ENCODE measurements around the gene LRFN2. TPM values are rescaled to one million over a fixed set of nuclear protein-coding genes. Genes with fewer than 3 reads are reported as not detected.

Gene LRFN2
- total and polyA plus RNA-seq, 12 donors: not detected

DNA sequence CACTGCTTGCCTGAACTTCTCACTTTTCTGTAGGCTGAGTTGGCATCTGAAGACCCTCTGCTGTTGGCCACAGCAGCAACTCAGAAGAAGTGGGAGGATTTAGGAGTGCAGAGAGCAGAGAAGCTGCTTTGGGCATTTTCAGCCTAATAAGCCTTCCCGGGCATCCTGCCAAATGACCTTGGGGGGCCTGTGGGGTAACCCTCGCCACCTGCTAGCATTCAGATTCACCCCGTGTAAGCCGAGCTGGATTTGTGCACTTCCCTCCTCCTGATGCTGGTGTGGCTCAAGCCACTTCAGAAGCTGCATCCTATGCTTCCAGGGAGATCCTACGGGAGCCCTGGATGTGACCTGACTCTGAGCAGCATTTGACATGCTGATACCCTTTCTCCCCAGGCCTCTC is 114.8 kb downstream of the LRFN2 start:
- Histone ChIP-seq H3K4me1 (peaks cover 0 to 5% (median 0%) of the 10 kb centered on the region in 9 donors), H3K9me3 (no peaks in the 10 kb centered on the region), H3K27me3 (peaks cover 0 to 40% (median 29%) of the 10 kb centered on the region in 7 donors), H3K36me3 (no peaks in the 10 kb centered on the region), H3K4me3 (no peak overlapping the region), H3K27ac (no peak overlapping the region)
- TF ChIP-seq, protein P1, sequence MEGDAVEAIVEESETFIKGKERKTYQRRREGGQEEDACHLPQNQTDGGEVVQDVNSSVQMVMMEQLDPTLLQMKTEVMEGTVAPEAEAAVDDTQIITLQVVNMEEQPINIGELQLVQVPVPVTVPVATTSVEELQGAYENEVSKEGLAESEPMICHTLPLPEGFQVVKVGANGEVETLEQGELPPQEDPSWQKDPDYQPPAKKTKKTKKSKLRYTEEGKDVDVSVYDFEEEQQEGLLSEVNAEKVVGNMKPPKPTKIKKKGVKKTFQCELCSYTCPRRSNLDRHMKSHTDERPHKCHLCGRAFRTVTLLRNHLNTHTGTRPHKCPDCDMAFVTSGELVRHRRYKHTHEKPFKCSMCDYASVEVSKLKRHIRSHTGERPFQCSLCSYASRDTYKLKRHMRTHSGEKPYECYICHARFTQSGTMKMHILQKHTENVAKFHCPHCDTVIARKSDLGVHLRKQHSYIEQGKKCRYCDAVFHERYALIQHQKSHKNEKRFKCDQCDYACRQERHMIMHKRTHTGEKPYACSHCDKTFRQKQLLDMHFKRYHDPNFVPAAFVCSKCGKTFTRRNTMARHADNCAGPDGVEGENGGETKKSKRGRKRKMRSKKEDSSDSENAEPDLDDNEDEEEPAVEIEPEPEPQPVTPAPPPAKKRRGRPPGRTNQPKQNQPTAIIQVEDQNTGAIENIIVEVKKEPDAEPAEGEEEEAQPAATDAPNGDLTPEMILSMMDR (IDR thresholded peaks at IDR 0.05): no peak
- ATAC-seq (no peak), DNase-seq (no peak)
- 32 to 38% methylated on average over 5 of the region's 5 CpGs for WGBS, 2 donors
- intact Hi-C loops (cut with DNase I): no loop called here

DNA sequence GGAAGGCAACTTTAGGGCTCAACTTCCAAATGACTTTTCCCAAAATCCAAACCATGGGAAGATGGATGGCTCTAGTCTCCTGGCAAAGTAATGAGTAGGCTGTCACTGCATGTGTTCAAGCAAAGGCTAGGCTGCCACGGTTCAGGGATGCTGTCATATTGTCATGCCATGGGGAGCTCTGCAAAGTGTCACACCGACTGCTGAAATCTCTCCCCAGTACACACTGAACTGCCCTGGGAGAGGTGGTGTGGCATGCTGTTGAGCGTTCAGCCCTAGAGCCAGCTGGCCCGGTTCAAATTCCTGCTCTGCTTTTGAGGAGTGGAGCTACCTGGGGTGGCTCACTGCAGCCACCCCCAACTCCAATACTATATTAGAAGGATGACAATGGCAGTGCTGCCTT is 115.9 kb downstream of the LRFN2 start:
- peaks cover 0 to 42% (median 28%) of the 10 kb centered on the region in 7 donors for H3K27me3 ChIP-seq

DNA sequence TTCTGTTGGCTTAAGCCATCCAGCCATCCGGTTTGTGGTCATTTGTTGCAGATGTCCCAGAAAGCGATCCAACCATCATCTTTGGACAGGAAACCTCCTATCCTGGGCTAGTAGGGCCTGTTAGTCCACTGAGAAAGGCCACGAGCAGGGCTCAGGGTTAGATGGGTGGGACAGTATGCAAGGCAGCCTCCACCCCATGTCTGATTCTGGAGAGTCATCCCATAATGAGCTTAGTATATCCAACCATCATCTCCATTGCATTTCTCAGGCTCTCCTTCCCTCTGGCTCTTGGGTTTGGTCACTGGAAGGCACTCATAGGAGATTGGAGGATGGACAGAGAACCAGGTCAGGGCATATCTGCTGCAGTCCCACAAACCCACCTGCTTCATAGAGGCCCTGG is 117.8 kb downstream of the LRFN2 start:
- peaks cover 0 to 9% (median 0%) of the 10 kb centered on the region in 11 donors for H3K9me3 ChIP-seq
- H3K27ac ChIP-seq: no peak overlapping the region
- ATAC-seq (no peak), DNase-seq (no peak)
- 85 to 92% methylated on average over 3 of the region's 3 CpGs for WGBS, 2 donors
- H3K4me1 ChIP-seq: no peaks in the 10 kb centered on the region
- peaks cover 0 to 53% (median 37%) of the 10 kb centered on the region in 7 donors for H3K27me3 ChIP-seq
- TF ChIP-seq, protein P1 (IDR thresholded peaks at IDR 0.05): no peak
- intact Hi-C loops (cut with DNase I): no loop called here
- H3K4me3 ChIP-seq: no peak overlapping the region
- H3K36me3 ChIP-seq: no peaks in the 10 kb centered on the region

More for the DNA sequence above, 115.9 kb downstream of the LRFN2 start:
- H3K4me3 ChIP-seq: no peak overlapping the region
- no peaks in the 10 kb centered on the region for H3K4me1 ChIP-seq
- DNase-seq: no peak
- H3K27ac ChIP-seq: no peak overlapping the region
- TF ChIP-seq, protein P1 (IDR thresholded peaks at IDR 0.05): no peak
- ATAC-seq: peak in 4 of 8 donors; percentile 18 to 79 (median 54)
- 34 to 50% methylated on average over 4 of the region's 4 CpGs for WGBS, 2 donors
- intact Hi-C loops (cut with DNase I): no loop called here
- H3K9me3 ChIP-seq: no peaks in the 10 kb centered on the region
- H3K36me3 ChIP-seq: no peaks in the 10 kb centered on the region

DNA sequence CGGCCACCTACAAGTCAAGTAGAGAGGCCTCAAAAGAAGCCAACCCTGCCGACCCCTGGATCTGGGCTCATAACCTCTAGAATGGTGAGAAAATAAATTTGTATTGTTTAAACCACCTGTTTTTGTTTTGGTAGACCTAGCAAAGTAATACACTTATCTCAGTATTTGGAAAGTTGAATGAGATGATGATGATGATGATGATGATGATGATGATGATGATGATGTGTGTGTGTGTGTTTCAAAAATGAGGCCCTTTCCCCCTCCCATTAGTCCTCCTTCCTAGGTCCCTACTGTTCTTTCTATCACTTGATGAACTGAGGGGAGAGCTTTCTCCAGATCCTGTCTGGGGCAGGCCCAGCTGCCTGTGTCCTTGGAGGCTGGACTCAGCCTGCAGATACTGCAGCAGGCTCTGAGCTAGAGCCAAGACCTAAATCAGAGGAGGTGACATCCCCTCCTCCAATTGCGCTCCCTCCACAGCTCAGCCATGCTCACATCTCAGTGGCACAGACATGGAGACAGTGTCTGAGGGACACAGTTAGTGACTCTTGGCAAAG is 120.1 kb downstream of the LRFN2 start:
- intact Hi-C loops (cut with DNase I): no loop called here
- H3K4me3 ChIP-seq: no peak overlapping the region
- peaks cover 0 to 9% (median 0%) of the 10 kb centered on the region in 11 donors for H3K9me3 ChIP-seq
- H3K36me3 ChIP-seq: no peaks in the 10 kb centered on the region
- peaks cover 0 to 39% (median 23%) of the 10 kb centered on the region in 7 donors for H3K27me3 ChIP-seq
- TF ChIP-seq, protein P1 (IDR thresholded peaks at IDR 0.05): no peak
- ATAC-seq: no peak
- WGBS, 2 donors: 88 to 100% methylated on average over 3 of the region's 3 CpGs
- H3K4me1 ChIP-seq: no peaks in the 10 kb centered on the region
- H3K27ac ChIP-seq: no peak overlapping the region
- no peak for DNase-seq

Measured in heart right ventricle (tissue), 16 donors.